H1 (cell line): ENCODE results near the gene SGMS1. TPM values are rescaled to one million over a fixed set of nuclear protein-coding genes. Genes with fewer than 3 reads are reported as not detected.

Experiments used
- CTCF ChIA-PET: fragments of 300-600 bp; sonication (Branson Sonifier 250); formaldehyde crosslinking; loops from one replicate; lab custom pipeline; 2021; ENCODE audit not compliant: partially characterized antibody; lab: Charles Lee
- POLR2A ChIA-PET: fragments of 300-600 bp; sonication (Branson Sonifier 250); formaldehyde crosslinking; loops from one replicate; lab custom pipeline; 2021; ENCODE audit warnings: inconsistent platforms; ENCODE audit not compliant: partially characterized antibody; lab: Charles Lee
- DNase-seq, 2 experiments: peaks; one replicate each; pipeline versions ENCODE4 v3.0.0 to v3.0.0-alpha.2; 2010 to 2022; ENCODE audit warnings: low spot score in 2 of 2, low read depth in 1 of 2, mixed read lengths in 1 of 2
- FAIRE-seq: peaks from 2 replicates; lab custom pipeline; 2011; peaks lifted over from hg19 to GRCh38; lab: Jason Lieb, UNC
- H2AFZ ChIP-seq: 2 replicates; pipeline ENCODE4 v1.8.1; 2012; ENCODE audit warnings: low read length, inconsistent platforms
- H2AK5ac ChIP-seq: 2 replicates; pipeline ENCODE4 v1.6.1; 2013; ENCODE audit warnings: low read depth, low read length
- H2BK120ac ChIP-seq: replicated peaks from 2 replicates; pipeline ENCODE3; 2013; ENCODE audit warnings: low read depth, low read length, inconsistent platforms
- H2BK12ac ChIP-seq: 2 replicates; pipeline ENCODE4 v1.6.1; 2013; ENCODE audit warnings: low read depth, low read length
- H2BK15ac ChIP-seq: 2 replicates; pipeline ENCODE4 v1.6.1; 2013; ENCODE audit warnings: low read length
- H2BK20ac ChIP-seq: 2 replicates; pipeline ENCODE4 v1.6.1; 2013; ENCODE audit warnings: low read length
- H2BK5ac ChIP-seq: 2 replicates; pipeline ENCODE4 v1.6.1; 2013; ENCODE audit warnings: low read depth, low read length
- H3K14ac ChIP-seq: 2 replicates; pipeline ENCODE4 v1.6.1; 2013; ENCODE audit warnings: inconsistent platforms; ENCODE audit not compliant: insufficient read length
- H3K18ac ChIP-seq: 2 replicates; pipeline ENCODE4 v1.6.1; 2013; ENCODE audit warnings: low read length; ENCODE audit errors: extremely low read depth
- H3K23ac ChIP-seq: 2 replicates; pipeline ENCODE4 v1.6.1; 2013; ENCODE audit warnings: inconsistent platforms; ENCODE audit not compliant: insufficient read length
- H3K23me2 ChIP-seq: 2 replicates; pipeline ENCODE4 v1.6.1; 2013; ENCODE audit warnings: low read depth, low read length
- H3K27ac ChIP-seq: 2 replicates; pipeline ENCODE4 v1.6.1; 2011; ENCODE audit warnings: low read depth, low read length, inconsistent platforms
- H3K27me3 ChIP-seq, 4 experiments: replicated peaks in 1 of 4; 1 replicate in 1 of 4; 2 replicates in 3 of 4; pipeline versions ENCODE4 v1.6.1 to v1.8.1; 2011 to 2013; ENCODE audit warnings: low read length in 3 of 4, mild to moderate bottlenecking in 3 of 4, inconsistent platforms in 2 of 4, mixed read lengths in 2 of 4, moderate library complexity in 1 of 4; ENCODE audit not compliant: control insufficient read depth in 3 of 4, insufficient read depth in 3 of 4; ENCODE audit errors: extremely low read depth in 1 of 4
- H3K36me3 ChIP-seq, 4 experiments: 2 replicates each; pipeline versions ENCODE4 v1.6.1 to v1.8.1; 2011 to 2013; ENCODE audit warnings: mild to moderate bottlenecking in 4 of 4, low read length in 3 of 4, moderate library complexity in 2 of 4, control low read depth in 1 of 4, inconsistent platforms in 1 of 4; ENCODE audit not compliant: insufficient read depth in 4 of 4, control insufficient read depth in 2 of 4
- H3K4ac ChIP-seq: replicated peaks from 2 replicates; pipeline ENCODE3; 2013; ENCODE audit warnings: low read length, low read depth, mixed read lengths, inconsistent platforms; ENCODE audit not compliant: insufficient read length
- H3K4me1 ChIP-seq, 4 experiments: replicated peaks in 1 of 4; 1 replicate in 1 of 4; 2 replicates in 3 of 4; pipeline versions ENCODE4 v1.6.1 to v1.8.1; 2011 to 2013; ENCODE audit warnings: low read length in 3 of 4, inconsistent platforms in 2 of 4, mixed read lengths in 1 of 4; ENCODE audit not compliant: insufficient read depth in 4 of 4, control insufficient read depth in 3 of 4
- H3K4me2 ChIP-seq, 2 experiments: 2 replicates each; pipeline versions ENCODE4 v1.6.1 to v1.8.1; 2011 to 2013; ENCODE audit warnings: low read depth in 2 of 2, low read length in 2 of 2, control low read depth in 1 of 2, inconsistent platforms in 1 of 2, mild to moderate bottlenecking in 1 of 2; ENCODE audit not compliant: insufficient read depth in 1 of 2
- H3K4me3 ChIP-seq, 4 experiments: fragments of 200-600, 300-600 bp in 1 of 4; sonication (generic), shearing (Covaris generic), sonication (Bioruptor Twin) in 1 of 4; 2 replicates each; pipeline versions ENCODE4 v1.5.1 to v1.8.1; 2011 to 2016; ENCODE audit warnings: low read length in 4 of 4, low read depth in 3 of 4, control low read depth in 2 of 4, inconsistent platforms in 2 of 4, mild to moderate bottlenecking in 2 of 4, mixed read lengths in 1 of 4, moderate library complexity in 1 of 4; ENCODE audit not compliant: insufficient read depth in 2 of 4; ENCODE audit errors: extremely low read depth in 1 of 4
- H3K56ac ChIP-seq: replicated peaks from 2 replicates; pipeline ENCODE3; 2013; ENCODE audit warnings: low read depth, mild to moderate bottlenecking, mixed read lengths, low read length, inconsistent platforms; ENCODE audit not compliant: insufficient read length
- H3K79me1 ChIP-seq: 2 replicates; pipeline ENCODE4 v1.6.1; 2013; ENCODE audit warnings: low read depth, low read length, control low read depth
- H3K79me2 ChIP-seq, 2 experiments: 2 replicates each; pipeline versions ENCODE4 v1.6.1 to v1.8.1; 2012 to 2013; ENCODE audit warnings: low read length in 2 of 2, mild to moderate bottlenecking in 2 of 2, inconsistent platforms in 1 of 2; ENCODE audit not compliant: insufficient read depth in 2 of 2, control insufficient read depth in 1 of 2
- H3K9ac ChIP-seq, 4 experiments: replicated peaks in 1 of 4; 1 replicate in 1 of 4; 2 replicates in 3 of 4; pipeline versions ENCODE4 v1.6.1 to v1.8.1; 2011 to 2013; ENCODE audit warnings: low read depth in 3 of 4, low read length in 3 of 4, control low read depth in 2 of 4, mild to moderate bottlenecking in 2 of 4, moderate library complexity in 2 of 4, inconsistent platforms in 1 of 4; ENCODE audit errors: extremely low read depth in 1 of 4
- H3K9me3 ChIP-seq, 2 experiments: 2 replicates each; pipeline versions ENCODE4 v1.6.1 to v1.8.1; 2012 to 2013; ENCODE audit warnings: mild to moderate bottlenecking in 2 of 2, moderate library complexity in 2 of 2, control low read depth in 1 of 2, inconsistent platforms in 1 of 2, low read depth in 1 of 2, low read length in 1 of 2, mixed read lengths in 1 of 2; ENCODE audit not compliant: insufficient read depth in 2 of 2
- H4K20me1 ChIP-seq, 2 experiments: replicated peaks in 1 of 2; 2 replicates each; pipeline versions ENCODE3 to v1.8.1; 2011 to 2013; ENCODE audit warnings: inconsistent platforms in 2 of 2, low read length in 2 of 2, mild to moderate bottlenecking in 1 of 2; ENCODE audit not compliant: insufficient read depth in 2 of 2, control insufficient read depth in 1 of 2
- H4K5ac ChIP-seq: 2 replicates; pipeline ENCODE4 v1.6.1; 2013; ENCODE audit warnings: low read length, low read depth, mixed read lengths, inconsistent platforms; ENCODE audit not compliant: insufficient read length
- H4K8ac ChIP-seq: 2 replicates; pipeline ENCODE4 v1.8.0; 2013; ENCODE audit warnings: mild to moderate bottlenecking, moderate library complexity, low read length, inconsistent platforms; ENCODE audit not compliant: insufficient read depth; ENCODE audit errors: extremely low read depth
- H4K91ac ChIP-seq: replicated peaks from 2 replicates; pipeline ENCODE3; 2013; ENCODE audit warnings: low read length, mixed read lengths, inconsistent platforms; ENCODE audit not compliant: insufficient read length
- E2F6 ChIP-seq: IDR thresholded peaks from 2 replicates; pipeline ENCODE4 v1.6.1; 2012; ENCODE audit warnings: inconsistent platforms
- EGR1 ChIP-seq: IDR thresholded peaks from 2 replicates; pipeline ENCODE4 v1.6.1; 2011; ENCODE audit warnings: low read depth, low read length, borderline replicate concordance
- FOSL1 ChIP-seq: IDR thresholded peaks from 2 replicates; pipeline ENCODE4 v1.6.1; 2011; ENCODE audit warnings: mild to moderate bottlenecking, low read depth, low read length, moderate library complexity; ENCODE audit not compliant: insufficient read depth
- RNF2 ChIP-seq: fragments of 200-900, 300-1000 bp; sonication (generic); IDR thresholded peaks from 2 replicates; pipeline ENCODE4 v1.7.1; 2016; ENCODE audit warnings: borderline replicate concordance, low read depth, mild to moderate bottlenecking, antibody characterized with exemption, low read length; ENCODE audit not compliant: poor library complexity, severe bottlenecking; ENCODE audit errors: missing control alignments
- SAP30 ChIP-seq: fragments of 300-600 bp; sonication (generic); IDR thresholded peaks from 2 replicates; pipeline ENCODE4 v1.7.1; 2012; ENCODE audit warnings: low read length, moderate library complexity, mild to moderate bottlenecking, inconsistent platforms; ENCODE audit not compliant: insufficient read depth, insufficient replicate concordance
- SP2 ChIP-seq: IDR thresholded peaks from 2 replicates; pipeline ENCODE4 v1.6.1; 2012; ENCODE audit warnings: mild to moderate bottlenecking, low read length, inconsistent platforms
- WGBS, 2 experiments: shearing (Covaris generic) in 1 of 2; methylation state at CpG; one replicate each; pipeline versions ENCODE4 v1.1.6 to v1.1.7; 2013 to 2015; ENCODE audit warnings: low lambda C conversion rate in 2 of 2, mixed read lengths in 2 of 2, inconsistent platforms in 1 of 2, low coverage in 1 of 2, missing lambda C conversion rate in 1 of 2; ENCODE audit not compliant: insufficient replicate concordance in 2 of 2, insufficient coverage in 1 of 2, insufficient read length in 1 of 2; ENCODE audit errors: extremely low coverage in 1 of 2, missing lambda C conversion rate in 1 of 2; 5-methylcytosine and 5-hydroxymethylcytosine counted together
- polyA plus RNA-seq, 7 experiments: library from polyadenylated mRNA; depleted of rRNA in 3 of 7; stranded (reverse) in 5 of 7; unstranded in 2 of 7; fragments of >200 nt in 5 of 7; fragments of 200-250 nt in 2 of 7; gene quantifications; 1 replicate in 5 of 7; 2 replicates in 1 of 7; 4 replicates in 1 of 7; pipeline versions ENCODE4 v1.2.1 to v1.2.3, GENCODE V29; 2011 to 2013; ENCODE audit warnings: missing spikeins in 2 of 7, mixed read lengths in 2 of 7
- total RNA-seq: library from RNA; stranded (reverse); fragmentation: NEBNext Ultra II Directional; extraction: Animal tissue kit (Norgen Biotek cat#: 25700); gene quantifications from 2 replicates; pipeline ENCODE4 v1.2.1, GENCODE V29; 2021

Gene SGMS1
- total and polyA plus RNA-seq, 2 of the 8 experiments (the other 6 are each of a cell fraction or from before 2014, with no cell fraction given), result 6.0 to 15.6 TPM

GRCh38 chr10:50439806-50440205, 183.9 kb downstream of the SGMS1 start:
- CTCF ChIA-PET, result no interaction called here

More at GRCh38 chr10:50439806-50440205, 183.9 kb downstream of the SGMS1 start:
- H2BK120ac ChIP-seq, result no peak overlapping the region
- H3K9ac ChIP-seq, result no peak overlapping the region
- H2BK15ac ChIP-seq, result no peak overlapping the region
- POLR2A ChIA-PET, result no interaction called here
- peaks cover 0 to 2% of the 10 kb centered on the region in 2 experiments for H4K20me1 ChIP-seq
- no peak overlapping the region for H3K18ac ChIP-seq
- no peak overlapping the region for H3K4me3 ChIP-seq
- no peak overlapping the region for H2BK20ac ChIP-seq
- FAIRE-seq (no peak), DNase-seq (no peak)
- H3K56ac ChIP-seq, result no peak overlapping the region
- H3K14ac ChIP-seq, result no peak overlapping the region
- H3K27ac ChIP-seq, result no peak overlapping the region
- no peaks in the 10 kb centered on the region; a peak in 1 of 8 replicates for H3K36me3 ChIP-seq
- H3K79me2 ChIP-seq, result peaks cover 0 to 6% of the 10 kb centered on the region in 2 experiments; a peak in 1 of 4 replicates
- H3K4me2 ChIP-seq, result no peak overlapping the region
- H3K79me1 ChIP-seq, result no peaks in the 10 kb centered on the region
- H3K23me2 ChIP-seq, result no peaks in the 10 kb centered on the region
- no peaks in the 10 kb centered on the region for H3K27me3 ChIP-seq
- WGBS, 2 experiments, result 94% methylated on average over 2 of the region's 2 CpGs; no CpG with 5 or more reads in 1 of the 2 experiments
- no peak overlapping the region for H2BK5ac ChIP-seq
- no peak overlapping the region for H2AFZ ChIP-seq
- H2AK5ac ChIP-seq, result no peak overlapping the region
- H4K91ac ChIP-seq, result no peak overlapping the region
- H4K8ac ChIP-seq, result no peak overlapping the region
- no peak overlapping the region for H4K5ac ChIP-seq
- TF ChIP-seq SAP30 (no peak), RNF2 (no peak), EGR1 (no peak), FOSL1 (no peak), SP2 (no peak), E2F6 (no peak)
- no peak overlapping the region for H2BK12ac ChIP-seq
- H3K9me3 ChIP-seq, result no peaks in the 10 kb centered on the region
- H3K23ac ChIP-seq, result no peak overlapping the region
- no peaks in the 10 kb centered on the region for H3K4me1 ChIP-seq
- no peak overlapping the region for H3K4ac ChIP-seq
